Loucy (cell line): Measurements from ENCODE around the gene MYO5B.

Experiments used
- H2AFZ ChIP-seq: fragments of 200-600 bp; sonication (generic); 2 replicates; pipeline ENCODE4 v1.6.0; 2016; ENCODE audit warnings: antibody characterized with exemption, mild to moderate bottlenecking, low read length, moderate library complexity
- H3F3A ChIP-seq: fragments of 200-600 bp; 2 replicates; pipeline ENCODE4 v1.6.0; 2016; ENCODE audit warnings: antibody characterized with exemption, low read depth, mild to moderate bottlenecking
- H3K27me3 ChIP-seq: fragments of 200-600 bp; sonication (generic); 2 replicates; pipeline ENCODE4 v1.6.1; 2014; ENCODE audit warnings: low read length, mild to moderate bottlenecking; ENCODE audit not compliant: insufficient read depth, poor library complexity, severe bottlenecking
- H3K36me3 ChIP-seq: fragments of 200-600 bp; sonication (generic); 2 replicates; pipeline ENCODE4 v1.6.1; 2016; ENCODE audit warnings: low read length; ENCODE audit not compliant: insufficient read depth
- H3K4me1 ChIP-seq: fragments of 200-600 bp; sonication (generic); 2 replicates; pipeline ENCODE4 v1.5.1; 2014; ENCODE audit warnings: low read length, mild to moderate bottlenecking; ENCODE audit not compliant: insufficient read depth, poor library complexity, severe bottlenecking
- H3K4me2 ChIP-seq: fragments of 200-600 bp; sonication (generic); 2 replicates; pipeline ENCODE4 v1.6.0; 2014; ENCODE audit warnings: antibody characterized with exemption, low read length, low read depth, mild to moderate bottlenecking; ENCODE audit not compliant: poor library complexity, severe bottlenecking
- H3K4me3 ChIP-seq: fragments of 200-600 bp; sonication (generic); 2 replicates; pipeline ENCODE4 v1.5.1; 2014; ENCODE audit warnings: low read length, mild to moderate bottlenecking, mixed read lengths; ENCODE audit not compliant: poor library complexity, severe bottlenecking
- H3K79me2 ChIP-seq: fragments of 200-600 bp; sonication (generic); 2 replicates; pipeline ENCODE4 v1.6.1; 2014; ENCODE audit warnings: low read length; ENCODE audit not compliant: insufficient read depth
- H3K9ac ChIP-seq: fragments of 200-600 bp; sonication (generic); 2 replicates; pipeline ENCODE4 v1.6.0; 2014; ENCODE audit warnings: mild to moderate bottlenecking, low read depth, low read length, moderate library complexity; ENCODE audit not compliant: poor library complexity, severe bottlenecking
- H3K9me2 ChIP-seq: fragments of 200-600 bp; sonication (generic); replicated peaks from 2 replicates; pipeline ENCODE4 v1.6.1; 2016; ENCODE audit warnings: low read depth, low read length, mixed read lengths
- H3K9me3 ChIP-seq: fragments of 200-600 bp; sonication (generic); 2 replicates; pipeline ENCODE4 v1.6.1; 2014; ENCODE audit warnings: mild to moderate bottlenecking, antibody characterized with exemption, low read length, low read depth; ENCODE audit not compliant: insufficient read depth
- H4K20me1 ChIP-seq: fragments of 200-600 bp; sonication (generic); 2 replicates; pipeline ENCODE4 v1.6.0; 2014; ENCODE audit warnings: antibody characterized with exemption, low read length, mild to moderate bottlenecking; ENCODE audit not compliant: insufficient read depth, poor library complexity, severe bottlenecking
- EZH2phosphoT487 ChIP-seq: fragments of 200-600 bp; IDR thresholded peaks from 2 replicates; pipeline ENCODE4 v1.6.1; 2018; ENCODE audit warnings: antibody characterized with exemption, mild to moderate bottlenecking, moderate library complexity, borderline replicate concordance
- TF ChIP-seq, protein P1 (sequence below): fragments of 200-600 bp; sonication (generic); conservative IDR thresholded peaks from 2 replicates; pipeline ENCODE4 v1.5.1; 2014; ENCODE audit warnings: mild to moderate bottlenecking, antibody characterized with exemption, low read length

Gene MYO5B

DNA sequence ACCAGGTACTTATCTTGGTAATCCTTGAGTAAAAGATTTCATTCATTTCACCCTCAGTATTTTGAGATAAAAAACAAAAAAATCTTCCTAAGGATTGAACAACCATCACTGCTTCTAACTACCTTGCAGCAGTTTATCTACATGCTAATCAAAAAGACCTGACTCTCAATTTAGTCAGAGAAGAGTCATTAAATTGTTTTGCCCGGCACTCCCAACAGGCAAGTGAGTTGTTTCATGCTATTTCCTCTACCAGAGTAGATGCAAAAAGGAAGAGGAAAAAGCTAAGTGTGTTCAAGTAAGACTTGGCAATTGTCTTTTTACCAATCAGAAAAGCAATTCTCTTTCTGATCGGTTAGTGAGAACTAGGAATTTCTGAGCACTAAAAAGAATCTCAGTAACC is 39.5 kb downstream of the MYO5B start:
- no peaks in the 10 kb centered on the region for H4K20me1 ChIP-seq
- H3K79me2 ChIP-seq: no peaks in the 10 kb centered on the region
- H3K4me1 ChIP-seq: no peaks in the 10 kb centered on the region
- H3K4me3 ChIP-seq: no peak overlapping the region
- no peaks in the 10 kb centered on the region for H3K9me2 ChIP-seq
- H3K4me2 ChIP-seq: no peak overlapping the region
- no peak overlapping the region for H2AFZ ChIP-seq
- H3K9me3 ChIP-seq: no peaks in the 10 kb centered on the region
- no peaks in the 10 kb centered on the region for H3K27me3 ChIP-seq
- H3K9ac ChIP-seq: no peak overlapping the region
- no peaks in the 10 kb centered on the region for H3K36me3 ChIP-seq
- H3F3A ChIP-seq: no peaks in the 10 kb centered on the region
- no peak for TF ChIP-seq EZH2phosphoT487
- TF ChIP-seq, protein P1, sequence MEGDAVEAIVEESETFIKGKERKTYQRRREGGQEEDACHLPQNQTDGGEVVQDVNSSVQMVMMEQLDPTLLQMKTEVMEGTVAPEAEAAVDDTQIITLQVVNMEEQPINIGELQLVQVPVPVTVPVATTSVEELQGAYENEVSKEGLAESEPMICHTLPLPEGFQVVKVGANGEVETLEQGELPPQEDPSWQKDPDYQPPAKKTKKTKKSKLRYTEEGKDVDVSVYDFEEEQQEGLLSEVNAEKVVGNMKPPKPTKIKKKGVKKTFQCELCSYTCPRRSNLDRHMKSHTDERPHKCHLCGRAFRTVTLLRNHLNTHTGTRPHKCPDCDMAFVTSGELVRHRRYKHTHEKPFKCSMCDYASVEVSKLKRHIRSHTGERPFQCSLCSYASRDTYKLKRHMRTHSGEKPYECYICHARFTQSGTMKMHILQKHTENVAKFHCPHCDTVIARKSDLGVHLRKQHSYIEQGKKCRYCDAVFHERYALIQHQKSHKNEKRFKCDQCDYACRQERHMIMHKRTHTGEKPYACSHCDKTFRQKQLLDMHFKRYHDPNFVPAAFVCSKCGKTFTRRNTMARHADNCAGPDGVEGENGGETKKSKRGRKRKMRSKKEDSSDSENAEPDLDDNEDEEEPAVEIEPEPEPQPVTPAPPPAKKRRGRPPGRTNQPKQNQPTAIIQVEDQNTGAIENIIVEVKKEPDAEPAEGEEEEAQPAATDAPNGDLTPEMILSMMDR: no peak

DNA sequence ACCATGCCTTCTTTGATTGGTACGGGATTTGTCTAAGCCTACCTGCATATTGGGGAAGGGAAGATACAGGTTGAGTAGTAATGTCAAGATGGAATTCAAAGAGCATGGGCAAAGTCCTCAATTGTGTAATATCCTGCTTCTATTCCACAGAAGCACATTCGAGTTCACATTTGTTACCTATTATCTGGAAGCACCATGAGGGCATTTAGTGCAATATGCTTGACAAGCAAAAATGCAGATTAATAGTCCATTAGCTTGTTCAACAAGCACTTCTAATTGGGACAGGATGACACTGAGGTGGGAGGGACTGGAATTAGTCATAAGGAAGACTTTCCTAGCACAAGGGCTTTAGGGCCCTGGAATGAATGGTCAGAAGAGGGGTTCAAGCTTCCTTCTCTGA is 40.5 kb downstream of the MYO5B start:
- no peaks in the 10 kb centered on the region for H3K9me2 ChIP-seq
- no peak overlapping the region for H2AFZ ChIP-seq
- H3K9me3 ChIP-seq: no peaks in the 10 kb centered on the region
- no peak for TF ChIP-seq EZH2phosphoT487
- TF ChIP-seq, protein P1: no peak
- H3K79me2 ChIP-seq: no peaks in the 10 kb centered on the region
- no peak overlapping the region for H3K9ac ChIP-seq
- H3K4me1 ChIP-seq: no peaks in the 10 kb centered on the region
- H3K36me3 ChIP-seq: no peaks in the 10 kb centered on the region
- no peaks in the 10 kb centered on the region for H4K20me1 ChIP-seq
- H3F3A ChIP-seq: no peaks in the 10 kb centered on the region
- H3K27me3 ChIP-seq: no peaks in the 10 kb centered on the region
- H3K4me2 ChIP-seq: no peak overlapping the region
- H3K4me3 ChIP-seq: no peak overlapping the region

DNA sequence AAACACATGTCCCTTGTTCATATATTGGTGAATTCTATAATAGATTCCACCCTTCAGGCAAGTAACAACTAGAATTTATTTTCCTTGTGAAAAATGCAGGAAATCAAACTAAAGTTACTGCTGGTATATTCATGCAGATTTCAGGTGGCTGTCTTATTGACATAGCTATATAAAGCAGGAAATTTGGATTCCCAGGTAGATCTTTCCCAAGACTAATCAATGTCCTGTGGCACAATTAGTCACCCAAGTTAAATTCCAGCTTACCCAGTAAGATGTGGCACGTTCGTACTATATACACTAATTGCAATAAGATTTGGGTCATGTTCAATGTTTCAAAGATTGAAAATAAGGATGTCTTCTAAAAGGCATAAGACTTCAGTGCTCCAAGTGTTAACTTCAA is 42.0 kb downstream of the MYO5B start:
- H4K20me1 ChIP-seq: no peaks in the 10 kb centered on the region
- H3K36me3 ChIP-seq: no peaks in the 10 kb centered on the region
- H3K27me3 ChIP-seq: no peaks in the 10 kb centered on the region
- no peaks in the 10 kb centered on the region for H3K9me3 ChIP-seq
- no peaks in the 10 kb centered on the region for H3K79me2 ChIP-seq
- no peaks in the 10 kb centered on the region for H3K9me2 ChIP-seq
- H3K4me2 ChIP-seq: no peak overlapping the region
- no peak for TF ChIP-seq EZH2phosphoT487
- TF ChIP-seq, protein P1: no peak
- no peak overlapping the region for H3K9ac ChIP-seq
- no peak overlapping the region for H3K4me3 ChIP-seq
- H2AFZ ChIP-seq: no peak overlapping the region
- H3K4me1 ChIP-seq: no peaks in the 10 kb centered on the region
- no peaks in the 10 kb centered on the region for H3F3A ChIP-seq
